Fibroblast of pulmonary artery (primary cell): ENCODE results near the gene AATK.

ENCODE experiments used
- DNase-seq: peaks from one replicate; pipeline ENCODE4 v3.0.0-alpha.2; 2010; ENCODE audit warnings: low read depth
- H3K4me3 ChIP-seq: replicated peaks from 2 replicates; pipeline ENCODE4 v1.5.1; 2011; ENCODE audit warnings: low read depth, mild to moderate bottlenecking, control low read depth, low read length, moderate library complexity
- CTCF ChIP-seq: IDR thresholded peaks from 2 replicates; pipeline ENCODE4 v1.5.1; 2011; ENCODE audit warnings: mild to moderate bottlenecking, control low read depth, low read length, inconsistent platforms; ENCODE audit errors: missing control alignments

The AATK gene

GRCh38 chr17:81208651-81209050 is 42.6 kb upstream of the AATK start:
- no peak for DNase-seq
- TF ChIP-seq CTCF = no peak
- no peak overlapping the region for H3K4me3 ChIP-seq

DNA sequence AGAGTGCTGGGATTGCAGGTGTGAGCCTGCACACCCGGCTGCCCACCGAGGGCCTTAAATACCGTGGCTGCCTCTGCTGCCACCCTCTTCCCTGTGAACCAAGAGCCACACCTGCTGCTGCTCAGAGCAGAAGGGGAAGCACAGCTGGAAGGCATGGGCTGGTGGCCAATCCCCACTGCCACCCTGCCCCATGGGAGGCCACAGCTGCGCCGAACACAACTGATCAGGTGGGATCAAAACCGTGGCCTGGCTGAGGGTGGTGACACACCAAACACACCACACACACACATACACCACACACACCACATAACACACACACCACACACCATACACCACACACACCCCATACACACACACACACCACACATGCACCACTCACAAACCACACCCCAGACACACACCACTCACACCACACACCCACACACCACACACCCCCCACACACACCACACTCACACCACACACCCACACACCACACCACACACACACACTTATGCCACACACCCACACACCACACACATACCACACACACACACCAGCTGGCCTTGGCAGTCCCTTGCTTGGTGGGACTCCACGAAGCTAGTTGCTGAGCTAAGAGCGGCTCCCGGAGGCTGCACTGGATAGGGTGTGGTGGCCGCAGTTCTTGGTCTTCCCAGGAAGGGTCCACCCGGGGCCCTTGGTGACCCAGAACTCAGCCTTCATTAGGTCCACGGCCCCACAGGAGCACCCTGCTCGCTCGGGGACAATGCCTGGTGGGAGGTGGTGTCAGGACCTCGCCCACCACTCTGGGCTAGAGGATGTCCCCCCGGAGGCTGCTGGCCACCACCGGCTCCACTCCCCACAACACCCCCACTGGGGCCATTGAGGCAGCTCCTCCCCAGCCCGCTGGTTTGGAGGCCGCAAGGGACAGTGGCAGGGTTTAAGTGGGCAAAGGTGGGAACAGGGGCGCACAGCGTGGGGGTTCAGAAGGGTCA is 41.9 kb upstream of the AATK start:
- no peak overlapping the region for H3K4me3 ChIP-seq
- TF ChIP-seq CTCF = no peak
- DNase-seq = no peak

DNA sequence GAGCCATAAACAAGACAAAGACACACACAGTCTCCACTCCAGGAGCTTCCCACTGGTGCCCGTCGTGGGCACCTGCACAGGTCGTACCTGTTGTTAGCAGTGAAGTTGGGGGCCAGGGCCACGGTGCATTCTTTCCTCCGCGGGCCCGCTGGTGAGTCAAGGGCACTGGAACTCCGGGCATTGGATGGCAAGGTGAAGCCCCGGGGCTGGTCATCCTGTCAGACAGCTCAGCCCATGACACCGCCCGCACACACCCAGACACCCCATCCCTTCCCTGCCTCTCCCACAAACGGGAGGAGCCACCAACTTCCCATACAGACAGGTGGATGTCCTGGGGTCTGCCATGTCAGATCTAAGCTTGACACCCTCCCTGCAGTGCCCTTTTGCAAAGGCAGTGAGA is 40.6 kb upstream of the AATK start:
- no peak for TF ChIP-seq CTCF
- no peak overlapping the region for H3K4me3 ChIP-seq
- DNase-seq = no peak

GRCh38 chr17:81206166-81206565 is 40.1 kb upstream of the AATK start:
- no peak for DNase-seq
- TF ChIP-seq CTCF = no peak
- H3K4me3 ChIP-seq = no peak overlapping the region

GRCh38 chr17:81204578-81204977 is 38.6 kb upstream of the AATK start:
- no peak for TF ChIP-seq CTCF

DNA sequence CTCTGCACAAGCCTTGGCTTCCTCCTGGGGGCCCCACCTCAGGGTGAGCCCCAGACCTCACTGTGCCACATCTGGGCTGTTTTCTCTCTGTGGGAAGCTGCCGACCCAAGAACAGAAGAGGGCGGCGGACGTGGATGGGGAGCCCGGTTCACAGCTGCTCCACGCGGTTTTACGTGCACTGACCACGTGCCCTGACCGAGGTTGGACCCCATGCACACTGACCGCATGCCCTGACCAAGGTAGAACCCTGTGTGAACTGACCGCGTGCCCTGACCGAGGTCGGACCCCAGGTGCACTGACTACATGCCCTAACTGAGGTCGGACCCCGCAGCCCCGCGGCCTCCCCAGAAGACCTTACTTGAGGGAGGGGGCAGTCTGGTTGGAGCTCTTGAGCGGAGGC is 37.1 kb upstream of the AATK start:
- DNase-seq = no peak
- no peak overlapping the region for H3K4me3 ChIP-seq

More at GRCh38 chr17:81204578-81204977, 38.6 kb upstream of the AATK start:
- DNase-seq = no peak
- no peak overlapping the region for H3K4me3 ChIP-seq

More for the DNA sequence above, 37.1 kb upstream of the AATK start:
- TF ChIP-seq CTCF = no peak
